ENCODE data around the gene NEDD4.
"Not testable (repeated sequence)": the region's sequence is repeated elsewhere in the genome, so short reads cannot be mapped to it uniquely, and the experiment has no call there.

The NEDD4 gene

GRCh38 chr15:56006371-56006770 lies 13.0 kb upstream of the NEDD4 start:
- not testable (repeated sequence) for DNase-seq (ENCODE audit: low read depth in 2 of 2)

- DNase-seq (ENCODE audit: low read depth in 2 of 2), result not testable (repeated sequence)
Observed at GRCh38 chr15:56004281-56004680, 10.9 kb upstream of the NEDD4 start.

- not testable (repeated sequence) for DNase-seq (ENCODE audit: low read depth in 2 of 2)
Observed at GRCh38 chr15:56003777-56004176, 10.4 kb upstream of the NEDD4 start.

DNA sequence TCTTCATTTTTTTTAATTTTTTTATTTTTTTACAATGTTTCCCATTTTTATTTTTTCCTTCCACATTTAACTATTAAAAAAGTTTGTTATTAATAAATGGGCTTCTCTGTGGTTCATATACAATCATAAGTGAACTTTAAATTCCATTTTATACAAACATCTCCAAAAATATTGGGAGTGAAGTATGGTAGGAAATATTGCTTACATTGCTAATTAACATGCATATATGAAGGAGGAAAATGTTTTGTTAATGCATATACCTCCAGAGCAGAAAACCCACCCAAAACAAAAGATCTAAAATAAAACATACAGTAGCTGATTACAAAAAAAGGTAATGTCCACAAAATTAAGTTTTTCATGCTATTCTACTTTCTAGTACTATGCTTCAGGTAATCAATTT lies 9.9 kb upstream of the NEDD4 start:
- DNase-seq (ENCODE audit: low read depth in 2 of 2), result not testable (repeated sequence)

GRCh38 chr15:56001471-56002078 lies 8.2 kb upstream of the NEDD4 start:
- no peak for DNase-seq (ENCODE audit: low read depth in 2 of 2)

- DNase-seq (ENCODE audit: low read depth in 2 of 2), result no peak
Observed at GRCh38 chr15:55999658-56000057, 6.2 kb upstream of the NEDD4 start.

DNA sequence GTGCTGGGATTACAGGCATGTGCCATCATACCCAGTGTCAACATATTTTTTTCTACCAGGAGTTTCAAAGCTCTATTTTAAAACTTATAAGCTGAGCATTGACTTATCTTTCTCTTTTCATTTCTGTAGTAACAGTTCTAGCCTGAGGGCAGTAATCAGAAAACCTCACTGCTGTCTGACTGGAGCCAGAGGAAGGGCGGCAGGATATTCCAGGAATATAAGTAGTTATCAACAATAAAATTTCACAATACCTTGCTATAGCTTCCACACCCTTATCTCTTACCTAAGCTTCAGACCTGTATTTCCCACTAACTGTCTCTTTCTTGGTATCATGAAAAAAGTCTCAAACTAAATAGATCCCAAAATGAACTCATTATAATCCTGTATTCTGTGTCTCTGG lies 5.1 kb upstream of the NEDD4 start:
- no peak for DNase-seq (ENCODE audit: low read depth in 2 of 2)

- no peak for DNase-seq (ENCODE audit: low read depth in 2 of 2)
Observed at GRCh38 chr15:55993804-55994560, 570 bp upstream of the NEDD4 start.

DNA sequence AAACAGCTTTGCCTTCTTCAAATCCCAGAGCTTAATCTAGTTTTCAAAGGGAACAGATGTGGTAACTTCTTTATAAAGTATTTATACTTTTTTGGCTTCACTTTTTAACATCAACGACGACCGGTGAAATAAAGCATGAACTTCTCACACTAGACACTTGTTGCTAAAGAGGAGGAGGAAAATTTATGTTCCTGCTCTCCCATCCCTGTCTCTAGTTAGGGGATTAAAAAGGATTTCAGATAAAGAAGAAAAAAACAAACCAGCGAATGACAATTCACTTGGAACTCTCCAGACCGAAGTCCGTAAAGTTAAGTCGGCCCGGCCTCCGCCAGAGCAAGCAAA lies 672 bp downstream of the NEDD4 start:
- DNase-seq (ENCODE audit: low read depth in 2 of 2), result no peak

DNA sequence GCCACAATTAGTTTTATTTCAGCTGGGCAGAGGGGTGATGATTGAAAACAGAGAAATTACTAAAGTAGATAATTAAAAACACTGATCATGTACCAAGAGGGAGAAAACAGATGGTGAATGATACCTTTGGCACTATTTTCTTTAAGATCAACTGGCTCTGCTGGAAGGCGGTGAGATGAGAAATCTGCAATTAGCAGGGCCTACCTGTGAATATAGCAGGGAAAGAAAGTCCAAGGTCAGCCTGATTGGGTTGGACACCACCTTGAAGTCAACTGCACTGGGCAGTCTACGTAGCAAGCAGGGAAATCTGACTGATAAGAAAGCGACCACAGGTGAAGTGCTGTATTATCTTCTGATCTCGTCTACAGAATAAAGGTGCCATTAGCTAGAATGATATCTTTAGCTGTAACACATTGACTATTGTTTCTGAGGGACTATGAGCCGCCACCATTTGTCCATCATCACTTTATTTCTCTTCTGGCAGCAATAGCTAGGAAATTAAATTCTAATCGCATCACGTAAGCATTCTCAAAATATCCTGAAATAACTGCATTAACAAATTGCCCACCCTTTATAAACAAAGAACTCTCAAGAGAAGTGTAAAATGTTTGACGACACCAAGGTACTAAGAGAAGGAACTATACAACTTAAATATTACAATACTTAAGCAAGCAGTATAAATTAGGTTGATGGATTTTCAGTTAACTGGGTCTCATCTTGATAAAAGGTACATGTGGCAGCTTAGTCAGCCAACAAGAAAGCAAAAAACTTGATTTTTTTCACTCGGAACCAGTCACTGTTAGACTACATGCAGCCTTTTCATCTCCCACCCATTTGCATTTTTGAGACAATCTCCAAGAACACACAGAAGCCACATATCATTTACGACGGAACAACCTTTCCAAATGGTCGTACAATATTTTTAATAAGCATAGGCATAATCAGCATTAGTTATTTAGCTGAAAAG lies 1.3 kb downstream of the NEDD4 start:
- DNase-seq (ENCODE audit: low read depth in 2 of 2), result no peak

- no peak for DNase-seq (ENCODE audit: low read depth in 2 of 2)
Observed at GRCh38 chr15:55990998-55991397, 2.4 kb downstream of the NEDD4 start.

GRCh38 chr15:55990516-55990915 lies 2.9 kb downstream of the NEDD4 start:
- no peak for DNase-seq (ENCODE audit: low read depth in 2 of 2)

DNA sequence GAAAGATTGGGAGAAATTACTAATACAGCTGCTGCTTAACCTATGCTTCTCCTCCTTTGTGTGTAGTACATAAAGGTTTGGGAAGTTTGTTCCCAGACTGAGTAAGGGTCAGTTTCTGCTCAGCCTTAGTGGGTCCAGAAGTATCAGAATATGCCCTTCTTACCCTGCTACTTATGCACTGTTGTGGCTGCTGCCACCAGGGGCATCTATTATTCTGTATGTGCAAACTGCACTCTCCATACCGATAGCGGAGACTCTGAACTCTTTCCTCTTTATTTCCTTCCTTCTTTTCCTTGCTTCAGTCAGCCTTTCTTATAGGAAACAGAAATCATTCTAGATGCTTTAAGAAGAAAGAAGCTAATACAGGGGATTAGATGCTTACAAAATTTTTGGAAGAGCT lies 4.0 kb downstream of the NEDD4 start:
- DNase-seq (ENCODE audit: low read depth in 2 of 2), result no peak

- no peak for DNase-seq (ENCODE audit: low read depth in 2 of 2)
Observed at GRCh38 chr15:55981582-55982249, 11.7 kb downstream of the NEDD4 start.

DNA sequence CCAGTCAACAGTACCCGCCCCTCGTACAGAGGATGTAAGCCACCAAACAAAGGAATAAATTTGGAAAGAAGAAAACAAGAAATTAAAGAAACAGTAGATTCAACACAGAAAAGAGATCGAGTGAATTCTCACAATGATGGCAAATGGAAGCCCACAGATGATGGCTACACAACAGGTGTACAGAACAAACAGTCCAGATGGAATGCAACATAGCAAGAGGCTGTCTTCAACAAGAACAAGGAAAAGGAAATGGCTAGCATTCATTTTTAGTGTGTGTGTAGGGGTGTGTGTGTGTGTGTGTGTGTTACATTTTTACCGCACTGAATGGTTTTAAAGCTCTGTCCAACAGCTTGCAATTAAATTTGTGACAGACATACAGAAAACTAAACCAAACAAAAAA lies 12.9 kb downstream of the NEDD4 start:
- no peak for DNase-seq (ENCODE audit: low read depth in 2 of 2)

DNA sequence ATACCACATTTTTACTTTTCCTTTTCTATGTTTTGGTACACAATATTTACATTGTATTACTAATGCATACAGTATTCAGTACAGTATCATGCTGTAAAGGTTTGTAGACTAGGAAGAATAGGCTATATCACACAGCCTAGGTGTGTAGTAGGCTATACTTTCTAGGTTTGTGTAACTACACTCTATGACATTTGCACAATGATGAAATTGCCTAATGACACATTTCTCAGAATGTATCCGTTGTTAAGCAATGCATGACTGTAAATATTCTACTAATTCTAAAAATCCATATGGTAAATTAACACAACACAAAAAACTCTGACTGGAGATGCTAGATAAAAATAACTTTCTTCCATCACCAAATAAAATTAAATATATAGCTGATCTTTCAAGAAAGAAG lies 16.2 kb downstream of the NEDD4 start:
- no peak for DNase-seq (ENCODE audit: low read depth in 2 of 2)

GRCh38 chr15:55970286-55970685 lies 23.1 kb downstream of the NEDD4 start:
- no peak for DNase-seq (ENCODE audit: low read depth in 2 of 2)

DNA sequence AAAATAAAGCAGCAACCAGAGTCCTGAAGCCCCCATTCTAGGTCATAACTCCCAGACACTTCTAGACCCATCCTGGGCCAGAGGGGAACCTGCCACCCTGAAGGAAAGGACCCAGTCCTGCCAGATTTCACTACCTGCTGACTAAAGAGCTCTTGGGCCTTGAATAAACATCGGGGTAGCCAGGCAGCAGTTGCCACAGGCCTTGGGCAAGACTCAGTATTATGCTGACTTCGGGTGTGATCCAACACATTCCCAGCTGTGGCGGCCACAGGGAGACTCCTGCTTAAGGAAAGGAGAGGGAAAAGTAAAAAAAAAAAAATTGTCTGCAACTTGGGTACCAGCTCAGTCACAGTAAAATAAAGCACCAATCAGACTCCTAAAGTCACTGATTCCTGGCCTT lies 23.8 kb downstream of the NEDD4 start:
- no peak for DNase-seq (ENCODE audit: low read depth in 2 of 2)

DNA sequence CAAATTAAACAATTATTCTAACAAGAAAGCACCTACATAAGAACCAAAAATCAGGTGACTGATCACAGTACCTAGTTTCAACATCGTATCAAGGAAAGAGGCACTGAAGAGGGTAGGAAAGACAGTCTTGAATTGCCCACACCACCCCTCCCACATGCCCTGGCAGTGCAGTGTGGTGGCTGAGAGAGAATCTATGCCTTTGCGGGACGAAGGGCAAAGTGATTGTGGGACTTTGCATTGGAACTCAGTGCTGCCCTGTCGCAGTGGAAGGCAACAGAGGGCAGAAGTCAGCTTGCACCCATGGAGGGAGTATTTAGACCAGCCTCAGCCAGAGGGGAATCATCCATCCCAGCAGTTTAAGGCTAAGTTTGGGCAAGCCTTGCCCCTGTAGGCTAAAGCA lies 24.5 kb downstream of the NEDD4 start:
- DNase-seq (ENCODE audit: low read depth in 2 of 2), result no peak

DNA sequence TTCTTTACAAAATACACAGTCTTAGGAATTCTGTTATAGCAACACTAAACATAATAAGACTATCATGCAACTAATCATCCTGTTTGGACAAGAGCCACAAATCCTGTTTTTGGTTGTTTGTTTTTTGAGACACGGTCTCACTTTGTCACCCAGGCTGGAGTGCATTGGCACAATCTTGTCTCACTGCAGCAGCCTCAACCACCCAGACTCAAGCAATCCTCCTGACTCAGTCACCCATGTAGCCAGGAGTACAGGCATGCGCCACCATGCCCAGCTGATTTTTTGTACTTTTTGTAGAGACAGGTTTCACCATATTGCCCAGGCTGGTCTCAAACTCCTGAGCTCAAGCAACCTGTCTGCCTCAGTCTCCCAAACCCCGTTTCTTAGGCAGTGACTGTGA lies 28.3 kb downstream of the NEDD4 start:
- no peak for DNase-seq (ENCODE audit: low read depth in 2 of 2)

DNA sequence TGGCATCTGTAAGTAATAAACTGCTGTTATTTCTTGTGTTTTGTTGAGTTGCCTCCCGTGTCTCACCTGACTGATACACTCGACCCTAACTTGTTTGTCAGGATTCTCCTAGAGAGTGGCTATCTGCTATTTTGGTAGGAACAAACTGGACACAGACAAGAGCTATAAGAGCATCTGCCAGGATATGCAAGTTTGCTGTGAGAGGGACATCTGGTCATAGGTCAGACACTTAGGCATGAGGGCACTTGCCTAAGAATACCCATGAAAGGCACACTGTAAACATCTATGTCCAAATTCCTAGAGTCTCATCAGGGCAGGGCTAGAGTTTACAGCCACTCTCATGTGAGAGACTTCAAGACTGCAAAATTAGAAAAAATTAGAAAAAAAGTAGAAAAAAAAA lies 32.5 kb downstream of the NEDD4 start:
- DNase-seq (ENCODE audit: low read depth in 2 of 2), result no peak
